ENCODE results near the gene SRPK2.
A peak's percentile ranks its signal among the peaks of the same experiment; 100 is the strongest.

The SRPK2 gene

DNA sequence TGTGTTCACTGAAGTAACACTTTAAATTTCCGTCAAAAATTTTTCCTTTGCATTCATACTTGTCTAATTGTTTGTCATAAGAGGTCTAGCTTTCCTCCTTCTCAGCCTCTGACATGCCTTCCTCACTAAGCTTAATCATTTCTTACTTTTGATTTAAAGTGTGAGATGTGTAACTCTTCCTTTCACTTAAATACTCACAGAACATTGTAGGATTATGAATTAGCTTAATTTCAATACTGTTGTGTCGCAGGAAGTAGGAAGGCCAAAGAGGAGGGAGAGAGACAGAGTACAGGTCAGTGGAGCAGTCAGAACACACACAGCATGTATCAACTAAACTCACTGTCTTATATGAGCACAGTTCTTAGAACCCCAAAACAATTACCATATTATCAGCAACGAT lies 99.0 kb downstream of the SRPK2 start:
- no peaks in the 10 kb centered on the region for H3K27me3 Mint-ChIP-seq (ENCODE audit: low read depth, poor library complexity)
- no peak overlapping the region for H3K4me3 Mint-ChIP-seq
- DNase-seq, result no peak

DNA sequence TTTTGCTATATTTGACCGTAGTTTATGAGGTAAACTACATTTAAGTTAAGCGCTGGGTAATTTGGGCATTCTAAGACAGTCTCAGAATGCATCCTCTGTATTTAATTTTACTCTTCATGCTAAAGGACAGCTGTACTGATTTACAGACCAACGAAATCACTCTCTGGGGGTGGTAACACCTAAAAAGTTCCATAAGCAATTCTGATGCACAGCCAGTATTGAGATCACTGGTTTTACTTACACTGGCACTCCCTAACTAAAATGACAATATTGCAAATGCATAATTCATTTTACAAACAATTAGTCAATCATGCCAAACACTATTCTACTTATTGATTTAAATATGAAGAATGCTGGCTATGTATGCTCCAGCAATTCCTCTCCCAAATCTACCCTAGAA lies 102.3 kb downstream of the SRPK2 start:
- TF ChIP-seq, protein P1, sequence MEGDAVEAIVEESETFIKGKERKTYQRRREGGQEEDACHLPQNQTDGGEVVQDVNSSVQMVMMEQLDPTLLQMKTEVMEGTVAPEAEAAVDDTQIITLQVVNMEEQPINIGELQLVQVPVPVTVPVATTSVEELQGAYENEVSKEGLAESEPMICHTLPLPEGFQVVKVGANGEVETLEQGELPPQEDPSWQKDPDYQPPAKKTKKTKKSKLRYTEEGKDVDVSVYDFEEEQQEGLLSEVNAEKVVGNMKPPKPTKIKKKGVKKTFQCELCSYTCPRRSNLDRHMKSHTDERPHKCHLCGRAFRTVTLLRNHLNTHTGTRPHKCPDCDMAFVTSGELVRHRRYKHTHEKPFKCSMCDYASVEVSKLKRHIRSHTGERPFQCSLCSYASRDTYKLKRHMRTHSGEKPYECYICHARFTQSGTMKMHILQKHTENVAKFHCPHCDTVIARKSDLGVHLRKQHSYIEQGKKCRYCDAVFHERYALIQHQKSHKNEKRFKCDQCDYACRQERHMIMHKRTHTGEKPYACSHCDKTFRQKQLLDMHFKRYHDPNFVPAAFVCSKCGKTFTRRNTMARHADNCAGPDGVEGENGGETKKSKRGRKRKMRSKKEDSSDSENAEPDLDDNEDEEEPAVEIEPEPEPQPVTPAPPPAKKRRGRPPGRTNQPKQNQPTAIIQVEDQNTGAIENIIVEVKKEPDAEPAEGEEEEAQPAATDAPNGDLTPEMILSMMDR (IDR thresholded peaks at IDR 0.05), result no peak
- Mint-ChIP-seq H3K4me3 (no peak overlapping the region), H3K36me3 (ENCODE audit: low read depth) (peaks cover 13% of the 10 kb centered on the region), H3K27me3 (ENCODE audit: low read depth, poor library complexity) (no peaks in the 10 kb centered on the region), H3K27ac (no peak overlapping the region), H3K4me1 (peaks cover 23% of the 10 kb centered on the region), H3K9me3 (no peaks in the 10 kb centered on the region)
- DNase-seq, result no peak

More for the DNA sequence above, 99.0 kb downstream of the SRPK2 start:
- no peaks in the 10 kb centered on the region for H3K9me3 Mint-ChIP-seq
- peaks cover 10% of the 10 kb centered on the region for H3K36me3 Mint-ChIP-seq (ENCODE audit: low read depth)
- H3K4me1 Mint-ChIP-seq, result peaks cover 6% of the 10 kb centered on the region
- TF ChIP-seq, protein P1 (IDR thresholded peaks at IDR 0.05), result no peak
- peak overlapping the region; percentile 24 for H3K27ac Mint-ChIP-seq

DNA sequence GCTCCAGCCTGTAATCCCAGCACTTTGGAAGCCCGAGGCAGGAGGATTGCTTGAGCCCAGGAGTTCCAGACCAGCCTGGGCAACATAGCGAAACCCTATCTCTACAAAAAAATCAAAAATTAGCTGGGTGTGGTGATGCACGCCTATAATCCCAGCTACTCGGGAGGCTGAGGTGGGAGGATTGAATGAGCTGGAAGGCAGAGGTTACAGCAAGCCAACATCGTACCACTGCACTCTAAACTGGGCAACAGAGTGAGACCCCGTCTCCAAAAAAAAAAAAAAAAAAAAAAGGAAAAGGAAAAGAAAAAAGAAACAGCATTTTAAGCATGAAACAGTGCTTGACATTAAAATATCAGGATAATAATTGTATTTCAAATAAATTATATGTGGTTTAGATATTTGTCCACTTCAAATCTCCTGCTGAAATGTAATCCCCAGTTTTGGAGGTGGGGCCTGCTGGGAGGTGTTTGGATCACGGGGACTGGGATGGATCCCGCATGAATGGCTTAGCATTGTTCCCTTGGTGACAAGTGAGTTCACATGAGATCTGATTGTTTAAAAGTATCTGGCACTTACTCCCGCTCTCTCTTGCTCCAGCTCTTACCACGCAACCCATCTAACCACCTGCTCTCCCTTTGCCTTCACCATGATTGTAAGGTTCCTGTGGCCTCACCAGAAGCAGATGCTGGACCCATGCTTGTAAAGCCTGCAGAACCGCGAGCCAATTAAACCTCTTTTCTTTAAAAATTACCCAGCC lies 103.4 kb downstream of the SRPK2 start:
- H3K4me1 Mint-ChIP-seq, result peaks cover 23% of the 10 kb centered on the region
- no peaks in the 10 kb centered on the region for H3K27me3 Mint-ChIP-seq (ENCODE audit: low read depth, poor library complexity)
- no peaks in the 10 kb centered on the region for H3K9me3 Mint-ChIP-seq
- TF ChIP-seq, protein P1 (IDR thresholded peaks at IDR 0.05), result no peak
- DNase-seq, result no peak
- H3K27ac Mint-ChIP-seq, result peak overlapping the region; percentile 73
- H3K4me3 Mint-ChIP-seq, result no peak overlapping the region
- H3K36me3 Mint-ChIP-seq (ENCODE audit: low read depth), result peaks cover 13% of the 10 kb centered on the region

DNA sequence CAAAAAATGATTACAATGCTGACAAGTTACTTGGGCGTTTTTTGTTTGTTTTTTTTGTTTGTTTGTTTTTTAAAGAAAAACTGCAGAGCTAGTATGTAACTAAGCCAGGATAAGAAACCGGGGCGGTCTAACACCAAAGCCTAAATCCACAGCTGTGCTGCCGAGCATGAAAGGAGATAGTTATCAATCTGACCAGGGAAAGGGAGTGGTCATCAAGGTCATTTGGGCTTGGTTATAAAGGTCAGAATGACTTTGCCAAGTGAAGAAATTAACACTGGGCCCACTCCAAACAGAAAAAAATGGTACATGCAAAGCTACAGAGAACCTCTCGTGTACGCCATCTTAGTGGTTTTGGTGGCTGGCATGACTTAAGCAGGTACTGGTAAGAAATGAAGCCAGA lies 104.7 kb downstream of the SRPK2 start:
- DNase-seq, result no peak
- peaks cover 31% of the 10 kb centered on the region for H3K4me1 Mint-ChIP-seq
- H3K9me3 Mint-ChIP-seq, result no peaks in the 10 kb centered on the region
- H3K27me3 Mint-ChIP-seq (ENCODE audit: low read depth, poor library complexity), result no peaks in the 10 kb centered on the region
- no peak overlapping the region for H3K4me3 Mint-ChIP-seq
- TF ChIP-seq, protein P1 (IDR thresholded peaks at IDR 0.05), result no peak
- peaks cover 13% of the 10 kb centered on the region for H3K36me3 Mint-ChIP-seq (ENCODE audit: low read depth)
- peak overlapping the region; percentile 78 for H3K27ac Mint-ChIP-seq

- peaks cover 23% of the 10 kb centered on the region for H3K36me3 Mint-ChIP-seq (ENCODE audit: low read depth)
- no peak for DNase-seq
- no peak overlapping the region for H3K4me3 Mint-ChIP-seq
Observed at GRCh38 chr7:105281966-105282365, 106.8 kb downstream of the SRPK2 start.

More at GRCh38 chr7:105281966-105282365, 106.8 kb downstream of the SRPK2 start:
- peaks cover 32% of the 10 kb centered on the region for H3K4me1 Mint-ChIP-seq
- no peaks in the 10 kb centered on the region for H3K9me3 Mint-ChIP-seq
- TF ChIP-seq, protein P1 (IDR thresholded peaks at IDR 0.05), result no peak
- no peaks in the 10 kb centered on the region for H3K27me3 Mint-ChIP-seq (ENCODE audit: low read depth, poor library complexity)
- H3K27ac Mint-ChIP-seq, result no peak overlapping the region
